HG03571 (cell line): Measurements from ENCODE around the gene PAPOLG.
A peak's percentile ranks its signal among the peaks of the same experiment; 100 is the strongest.
"Not testable (repeated sequence)": the region's sequence is repeated elsewhere in the genome, so short reads cannot be mapped to it uniquely, and the experiment has no call there.

Experiments
- ATAC-seq: cut with Tn5 transposase; IDR thresholded peaks from one replicate; pipeline ENCODE4 v1.9.1; 2021; ENCODE audit not compliant: unreplicated experiment

Gene PAPOLG

GRCh38 chr2:60771508-60771907 is 15.4 kb downstream of the PAPOLG start:
- ATAC-seq, result no peak

GRCh38 chr2:60775048-60775639 is 19.1 kb downstream of the PAPOLG start:
- no peak for ATAC-seq

DNA sequence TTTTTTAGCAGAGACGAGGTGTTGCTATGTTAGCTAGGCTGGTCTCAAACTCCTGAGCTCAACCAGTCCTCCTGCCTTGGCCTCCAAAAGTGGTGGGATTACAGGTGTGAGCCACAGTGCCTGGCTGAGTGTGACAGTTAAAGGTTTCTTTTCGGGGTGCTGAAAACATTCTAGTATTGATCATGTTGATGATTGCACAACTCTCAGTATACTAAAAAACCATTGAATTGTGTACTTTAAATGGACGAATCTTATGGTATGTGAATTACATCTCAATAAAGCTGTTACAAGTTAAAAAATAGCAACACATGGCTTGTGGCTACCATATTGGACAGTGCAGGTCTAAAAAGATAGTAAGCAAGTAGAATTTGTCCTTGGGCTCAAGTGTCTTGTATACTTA is 22.3 kb downstream of the PAPOLG start:
- no peak for ATAC-seq

DNA sequence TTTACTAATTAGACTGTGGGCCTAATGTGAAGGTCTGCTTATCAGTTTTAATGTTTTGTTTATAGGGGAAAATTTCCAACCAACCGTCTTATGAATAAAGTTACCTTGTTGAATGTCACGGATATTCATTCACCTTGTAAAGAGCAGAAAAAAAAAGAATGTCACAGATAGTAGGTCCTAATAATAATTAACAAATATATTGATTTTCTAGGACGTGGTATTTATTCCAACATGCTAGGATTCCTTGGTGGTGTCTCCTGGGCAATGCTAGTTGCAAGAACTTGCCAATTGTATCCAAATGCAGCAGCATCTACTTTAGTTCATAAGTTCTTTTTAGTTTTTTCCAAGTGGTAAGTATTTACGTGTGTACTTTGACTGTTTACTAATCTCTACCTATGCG is 23.4 kb downstream of the PAPOLG start:
- ATAC-seq, result no peak

- no peak for ATAC-seq
Observed at GRCh38 chr2:60780721-60781120, 24.7 kb downstream of the PAPOLG start.

DNA sequence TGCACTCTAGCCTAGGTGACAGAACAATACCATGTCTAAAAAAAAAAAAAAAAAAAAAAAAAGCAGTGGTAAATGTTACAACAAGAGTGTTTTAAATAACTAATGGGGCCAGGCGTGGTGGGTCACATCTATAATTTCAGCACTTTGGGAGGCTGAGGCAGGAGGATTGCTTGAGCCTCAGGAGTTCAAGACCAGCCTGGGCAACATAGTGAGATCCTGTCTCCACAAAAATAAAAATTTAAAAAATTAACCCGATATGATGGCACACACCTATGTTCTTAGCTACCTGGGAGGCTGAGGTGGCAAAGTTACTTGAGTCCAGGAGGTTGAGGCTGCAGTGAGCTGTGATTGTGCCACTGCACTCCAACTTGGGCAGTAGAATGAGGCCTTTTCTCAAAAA is 37.1 kb downstream of the PAPOLG start:
- ATAC-seq, result no peak

GRCh38 chr2:60794271-60794863 is 38.3 kb downstream of the PAPOLG start:
- ATAC-seq, result no peak

DNA sequence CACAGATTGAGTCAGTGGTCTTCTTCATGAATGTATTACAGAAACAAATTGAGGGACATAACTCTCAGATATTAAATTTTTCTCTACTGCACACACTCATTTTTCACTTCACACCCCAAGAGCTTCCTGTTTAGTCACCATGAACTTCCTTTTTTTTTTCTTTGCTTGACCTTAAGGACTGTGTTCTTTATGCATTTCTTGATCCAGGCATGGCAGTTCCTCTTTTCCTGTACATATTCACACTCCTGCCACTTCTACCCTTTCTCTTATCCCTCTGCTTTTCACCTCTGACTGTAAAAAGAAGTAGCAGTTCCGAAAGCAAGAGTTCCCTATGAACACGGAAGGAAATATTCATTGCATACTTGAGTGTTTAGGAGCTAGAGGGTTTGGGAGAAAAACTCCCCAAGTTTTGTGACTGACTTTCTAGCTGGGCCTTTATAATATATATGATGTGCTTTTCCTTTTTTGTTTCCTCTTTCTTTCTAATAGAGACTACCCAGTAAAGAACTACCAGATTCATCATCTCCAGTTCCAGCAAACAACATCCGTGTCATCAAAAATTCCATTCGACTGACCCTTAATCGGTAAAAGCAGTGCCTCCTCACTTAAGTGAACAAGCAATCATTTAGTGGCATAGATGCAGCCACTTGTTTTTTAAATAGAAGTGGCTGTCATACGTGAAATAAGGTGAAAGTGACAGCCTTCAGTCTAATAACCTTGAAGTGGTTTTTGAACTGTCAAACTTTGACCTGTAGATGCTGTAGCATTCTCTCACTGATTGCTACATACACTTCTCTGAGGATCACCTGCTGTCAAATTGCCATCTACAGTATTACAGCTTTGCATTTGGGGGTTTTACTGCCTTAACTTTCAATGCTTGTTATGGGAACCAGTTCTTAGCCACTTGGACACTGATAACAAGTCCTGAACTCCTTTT is 40.8 kb downstream of the PAPOLG start:
- ATAC-seq, result peak; percentile 48

DNA sequence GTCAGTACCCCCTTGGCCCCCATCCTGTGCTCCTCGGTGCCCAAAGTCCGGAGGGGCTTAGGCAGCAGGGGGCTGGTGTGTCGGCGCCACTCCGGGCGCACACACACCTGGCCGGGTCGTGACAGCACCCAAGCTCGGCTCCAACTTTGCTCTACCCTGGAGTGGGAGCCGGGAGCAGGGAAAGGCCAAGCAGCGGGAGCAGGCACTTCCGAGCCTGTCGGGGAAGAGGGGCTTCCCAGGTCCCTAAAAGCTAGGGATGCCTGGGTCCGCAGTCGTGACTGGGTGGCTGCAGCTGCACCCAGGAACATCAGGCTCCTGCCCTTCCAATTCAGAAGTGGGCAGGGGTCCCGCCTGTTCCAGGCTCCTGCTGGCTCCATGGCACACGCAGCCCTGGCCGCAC is 48.4 kb downstream of the PAPOLG start:
- no peak for ATAC-seq

GRCh38 chr2:60806595-60806987 is 50.5 kb downstream of the PAPOLG start:
- ATAC-seq, result no peak

GRCh38 chr2:60806988-60807681 is 51.1 kb downstream of the PAPOLG start:
- ATAC-seq, result peak; percentile 56

- ATAC-seq, result no peak
Observed at GRCh38 chr2:60808330-60808801, 52.3 kb downstream of the PAPOLG start.

DNA sequence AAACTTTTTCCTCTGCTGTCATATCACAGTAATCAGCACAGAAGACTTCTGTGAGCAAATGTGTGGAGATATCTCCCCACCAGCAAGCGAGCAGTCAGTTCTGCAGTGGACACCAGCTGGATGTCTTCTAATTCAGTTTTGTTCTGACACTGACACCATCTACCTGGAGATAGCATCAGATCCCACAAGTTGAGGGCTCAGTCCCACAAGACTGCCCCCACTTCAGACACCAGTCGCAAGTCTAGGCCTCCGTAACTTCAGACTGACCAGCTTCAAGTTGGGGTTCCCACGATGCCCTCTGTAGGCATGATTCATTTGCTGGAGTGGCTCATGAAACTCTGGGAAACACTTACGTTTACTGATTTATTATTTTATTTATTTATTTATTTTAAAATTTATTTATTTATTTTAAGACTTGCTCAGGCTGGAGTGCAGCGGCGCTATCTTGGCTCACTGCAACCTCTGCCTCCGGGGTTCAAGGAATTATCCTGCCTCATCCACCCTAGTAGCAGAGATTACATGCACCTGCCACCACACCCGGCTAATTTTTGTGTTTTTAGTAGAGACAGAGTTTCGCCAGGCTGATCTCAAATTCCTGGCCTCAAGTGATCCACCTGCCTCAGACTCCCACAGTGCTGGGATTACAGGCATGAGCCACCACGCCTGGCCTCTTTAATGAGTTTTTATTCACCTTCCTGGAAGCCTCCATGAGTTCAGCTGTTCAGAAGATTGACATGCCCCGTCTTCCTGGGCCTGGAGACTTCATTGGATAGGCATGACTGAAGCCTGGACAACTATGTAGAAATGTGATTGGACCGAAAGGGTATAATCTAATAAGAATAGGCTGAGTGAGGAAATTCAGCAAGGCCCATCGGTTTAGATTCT is 55.7 kb downstream of the PAPOLG start:
- ATAC-seq, result no peak

DNA sequence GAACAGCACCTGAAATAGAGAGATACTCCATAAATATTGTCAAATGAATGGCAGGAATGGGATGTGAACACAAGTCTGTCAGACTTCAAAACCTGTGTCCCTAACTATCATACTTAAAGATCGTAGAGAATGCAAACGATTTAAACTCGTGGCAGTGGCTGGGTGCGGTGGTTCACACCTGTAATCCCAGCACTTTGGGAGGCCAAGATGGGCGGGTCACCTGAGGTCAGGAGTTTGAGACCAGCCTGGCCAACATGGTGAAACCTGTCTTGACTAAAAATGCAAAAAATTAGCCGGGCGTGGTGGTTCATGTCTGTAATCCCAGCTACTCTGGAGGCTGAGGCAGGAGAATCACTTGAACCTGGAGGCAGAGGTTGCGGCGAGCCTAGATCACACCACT is 61.1 kb downstream of the PAPOLG start:
- not testable (repeated sequence) for ATAC-seq

DNA sequence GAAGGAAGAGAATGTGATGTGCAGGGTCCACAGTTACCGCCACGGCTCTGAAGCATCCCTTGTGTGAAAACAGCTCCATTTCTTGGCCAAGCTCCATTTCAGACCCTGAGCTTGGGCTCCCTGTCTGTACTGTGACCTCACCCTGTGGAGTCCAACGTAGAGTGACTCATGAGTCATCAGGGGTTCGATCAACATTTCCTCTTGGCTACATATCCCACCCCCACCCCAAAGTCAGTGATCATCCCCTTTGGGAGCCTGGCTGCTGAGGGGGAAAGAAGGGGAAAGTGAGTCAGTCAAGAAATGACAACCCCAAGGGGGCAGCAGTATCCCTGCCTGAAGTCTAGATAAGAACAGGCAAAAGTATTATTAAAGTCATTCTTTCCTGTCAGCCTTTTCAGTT is 62.2 kb downstream of the PAPOLG start:
- ATAC-seq, result no peak

GRCh38 chr2:60819155-60819862 is 63.2 kb downstream of the PAPOLG start:
- ATAC-seq, result no peak

DNA sequence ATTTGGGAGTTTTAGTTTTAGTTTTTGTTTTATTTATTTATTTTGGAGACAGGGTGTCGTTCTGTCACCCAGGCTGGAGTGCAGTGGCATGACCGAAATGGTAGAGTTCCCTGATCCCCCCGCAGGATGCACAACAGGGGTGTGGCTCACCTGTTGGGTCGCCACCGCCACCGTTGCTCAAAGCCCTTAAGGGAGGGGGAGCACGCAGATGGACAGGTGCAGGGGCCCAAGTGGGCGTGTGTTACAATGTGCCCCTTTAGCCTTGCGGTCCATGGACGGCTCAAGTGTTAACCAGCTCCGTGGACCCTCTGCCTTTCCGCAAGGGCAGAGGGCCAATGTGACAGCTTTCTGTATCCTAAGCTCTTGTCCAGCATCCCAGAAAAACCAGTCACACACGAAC is 63.9 kb downstream of the PAPOLG start:
- no peak for ATAC-seq

GRCh38 chr2:60820416-60821132 is 64.5 kb downstream of the PAPOLG start:
- no peak for ATAC-seq

DNA sequence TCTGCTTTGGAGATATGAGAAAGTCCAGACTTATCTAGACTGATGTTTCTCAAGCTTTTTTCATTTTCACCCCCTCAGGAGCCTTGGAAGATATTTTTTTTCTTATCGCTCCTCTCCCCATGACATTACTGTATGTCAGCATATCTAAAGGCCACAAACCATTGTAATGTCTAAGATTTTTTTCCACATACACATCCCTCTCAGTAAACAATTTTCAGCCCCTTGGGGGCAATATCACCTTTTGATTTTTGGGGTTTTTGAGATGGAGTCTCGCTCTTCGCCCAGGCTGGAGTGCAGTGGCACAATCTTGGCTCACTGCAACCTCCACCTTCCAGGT is 65.0 kb downstream of the PAPOLG start:
- ATAC-seq, result no peak
